ENCODE measurements around the gene UBL3. TPM values are rescaled to one million over a fixed set of nuclear protein-coding genes. Genes with fewer than 3 reads are reported as not detected.

UBL3 gene
- total RNA-seq, 3 donors from 2014 or later, result 40.4 to 58.1 (median 43.6) TPM

- TF ChIP-seq, protein P1, sequence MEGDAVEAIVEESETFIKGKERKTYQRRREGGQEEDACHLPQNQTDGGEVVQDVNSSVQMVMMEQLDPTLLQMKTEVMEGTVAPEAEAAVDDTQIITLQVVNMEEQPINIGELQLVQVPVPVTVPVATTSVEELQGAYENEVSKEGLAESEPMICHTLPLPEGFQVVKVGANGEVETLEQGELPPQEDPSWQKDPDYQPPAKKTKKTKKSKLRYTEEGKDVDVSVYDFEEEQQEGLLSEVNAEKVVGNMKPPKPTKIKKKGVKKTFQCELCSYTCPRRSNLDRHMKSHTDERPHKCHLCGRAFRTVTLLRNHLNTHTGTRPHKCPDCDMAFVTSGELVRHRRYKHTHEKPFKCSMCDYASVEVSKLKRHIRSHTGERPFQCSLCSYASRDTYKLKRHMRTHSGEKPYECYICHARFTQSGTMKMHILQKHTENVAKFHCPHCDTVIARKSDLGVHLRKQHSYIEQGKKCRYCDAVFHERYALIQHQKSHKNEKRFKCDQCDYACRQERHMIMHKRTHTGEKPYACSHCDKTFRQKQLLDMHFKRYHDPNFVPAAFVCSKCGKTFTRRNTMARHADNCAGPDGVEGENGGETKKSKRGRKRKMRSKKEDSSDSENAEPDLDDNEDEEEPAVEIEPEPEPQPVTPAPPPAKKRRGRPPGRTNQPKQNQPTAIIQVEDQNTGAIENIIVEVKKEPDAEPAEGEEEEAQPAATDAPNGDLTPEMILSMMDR (IDR thresholded peaks at IDR 0.05), result no peak
- intact Hi-C loops (cut with DNase I, micrococcal nuclease), result no loop called here
- H3K4me1 ChIP-seq (ENCODE audit: low read depth), result no peaks in the 10 kb centered on the region
- H3K9me3 ChIP-seq, result no peaks in the 10 kb centered on the region
- no peak for ATAC-seq
- no peak overlapping the region for H3K4me3 ChIP-seq
- DNase-seq, result no peak
- no peaks in the 10 kb centered on the region for H3K36me3 ChIP-seq (ENCODE audit: low read depth)
Observed at GRCh38 chr13:29753618-29754472, 96.6 kb downstream of the UBL3 start.

DNA sequence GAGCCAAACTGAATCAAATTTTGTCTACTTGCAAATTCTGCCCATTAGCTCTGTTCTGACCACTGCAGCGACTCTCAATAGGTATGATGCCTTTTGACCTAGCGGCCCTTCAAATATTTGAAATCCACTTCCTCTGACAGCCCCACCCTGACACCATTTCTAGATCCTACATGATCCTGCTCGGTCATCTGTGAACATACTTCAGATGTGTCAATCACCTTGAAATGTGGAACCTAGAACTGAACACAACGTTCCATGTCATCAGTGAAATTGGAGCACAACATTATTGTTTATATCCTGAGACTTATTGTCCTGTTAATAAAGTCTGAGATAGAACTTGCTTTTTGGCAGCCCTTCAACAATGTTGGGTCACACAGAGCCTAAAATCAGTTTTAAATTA is 98.2 kb downstream of the UBL3 start:
- Histone ChIP-seq H3K4me1 (ENCODE audit: low read depth) (no peaks in the 10 kb centered on the region), H3K36me3 (ENCODE audit: low read depth) (no peaks in the 10 kb centered on the region), H3K4me3 (no peak overlapping the region), H3K9me3 (no peaks in the 10 kb centered on the region)
- TF ChIP-seq, protein P1 (IDR thresholded peaks at IDR 0.05), result no peak
- intact Hi-C loops (cut with DNase I, micrococcal nuclease), result no loop called here
- DNase-seq, result no peak
- ATAC-seq, result no peak

- no peak for ATAC-seq
- Histone ChIP-seq H3K4me1 (ENCODE audit: low read depth) (peaks cover 10% of the 10 kb centered on the region), H3K4me3 (no peak overlapping the region), H3K36me3 (ENCODE audit: low read depth) (no peaks in the 10 kb centered on the region), H3K9me3 (no peaks in the 10 kb centered on the region)
- DNase-seq, result no peak
- TF ChIP-seq, protein P1 (IDR thresholded peaks at IDR 0.05), result no peak
- intact Hi-C loops (cut with DNase I, micrococcal nuclease), result no loop called here
Observed at GRCh38 chr13:29750183-29750530, 100.3 kb downstream of the UBL3 start.

- Histone ChIP-seq H3K36me3 (ENCODE audit: low read depth) (no peaks in the 10 kb centered on the region), H3K9me3 (no peaks in the 10 kb centered on the region), H3K4me1 (ENCODE audit: low read depth) (peaks cover 10% of the 10 kb centered on the region), H3K4me3 (no peak overlapping the region)
- TF ChIP-seq, protein P1 (IDR thresholded peaks at IDR 0.05), result no peak
- intact Hi-C loops (cut with DNase I, micrococcal nuclease), result no loop called here
- ATAC-seq (no peak), DNase-seq (no peak)
Observed at GRCh38 chr13:29749401-29750182, 100.8 kb downstream of the UBL3 start.

DNA sequence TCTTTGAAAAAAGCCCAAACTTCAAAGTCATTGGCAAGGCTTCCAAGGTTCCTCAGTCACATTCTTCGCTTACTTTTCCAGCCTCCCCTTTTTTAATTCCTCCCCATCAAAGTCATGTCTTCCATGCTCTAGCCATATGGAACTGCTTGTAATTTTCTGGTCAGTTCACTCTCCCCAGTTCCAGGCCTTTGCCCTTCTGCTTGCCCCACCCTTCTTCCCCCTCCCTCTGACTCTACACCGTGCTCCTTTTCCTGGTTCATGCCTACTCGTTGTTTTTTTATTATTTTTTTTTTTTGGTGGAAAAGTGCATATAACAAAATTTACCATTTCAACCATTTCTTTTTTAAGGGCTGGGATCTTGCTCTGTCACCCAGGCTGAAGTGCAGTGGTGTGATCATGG is 102.3 kb downstream of the UBL3 start:
- H3K9me3 ChIP-seq, result no peaks in the 10 kb centered on the region
- H3K4me1 ChIP-seq (ENCODE audit: low read depth), result peaks cover 10% of the 10 kb centered on the region
- TF ChIP-seq, protein P1 (IDR thresholded peaks at IDR 0.05), result no peak
- DNase-seq, result peak in 1 of 3 donors; percentile 55
- intact Hi-C loops (cut with DNase I, micrococcal nuclease), result no loop called here
- no peak overlapping the region for H3K4me3 ChIP-seq
- peak; percentile 60 for ATAC-seq
- no peaks in the 10 kb centered on the region for H3K36me3 ChIP-seq (ENCODE audit: low read depth)

All from mucosa of descending colon (tissue), 3 donors.